IMR-90 (cell line): ENCODE results near the gene NDUFAF7.

Experiments
- CEBPB ChIP-seq: IDR thresholded peaks from 2 replicates; pipeline ENCODE4 v1.6.1; 2012; ENCODE audit warnings: low read depth, low read length, improper control_type of control experiment
- CHD1 ChIP-seq: IDR thresholded peaks from 2 replicates; pipeline ENCODE4 v1.6.1; 2012; ENCODE audit warnings: low read depth, low read length, improper control_type of control experiment
- CTCF ChIP-seq: conservative IDR thresholded peaks from 2 replicates; pipeline ENCODE4 v1.5.1; 2012; ENCODE audit warnings: mild to moderate bottlenecking, low read depth, low read length, improper control_type of control experiment
- FOS ChIP-seq: fragments of 150-350 bp; IDR thresholded peaks from 2 replicates; pipeline ENCODE4 v1.6.1; 2016; ENCODE audit warnings: low read depth, low read length
- MAFK ChIP-seq: IDR thresholded peaks from 2 replicates; pipeline ENCODE4 v1.6.1; 2012; ENCODE audit warnings: low read depth, low read length, improper control_type of control experiment
- MAZ ChIP-seq: IDR thresholded peaks from 2 replicates; pipeline ENCODE4 v1.6.1; 2012; ENCODE audit warnings: low read depth, mild to moderate bottlenecking, low read length, improper control_type of control experiment, moderate library complexity, borderline replicate concordance
- MXI1 ChIP-seq: IDR thresholded peaks from 2 replicates; pipeline ENCODE4 v1.6.1; 2012; ENCODE audit warnings: low read depth, mild to moderate bottlenecking, low read length, moderate library complexity, borderline replicate concordance
- NFE2L2 ChIP-seq: fragments of 150-350 bp; IDR thresholded peaks from 2 replicates; pipeline ENCODE4 v1.6.1; 2016; ENCODE audit warnings: low read depth, mild to moderate bottlenecking, low read length
- POLR2A ChIP-seq: IDR thresholded peaks from 2 replicates; pipeline ENCODE4 v1.6.1; 2012; ENCODE audit warnings: mild to moderate bottlenecking, low read depth, low read length
- RAD21 ChIP-seq: IDR thresholded peaks from 2 replicates; pipeline ENCODE4 v1.6.1; 2012; ENCODE audit warnings: low read length, improper control_type of control experiment
- RCOR1 ChIP-seq: IDR thresholded peaks from 2 replicates; pipeline ENCODE4 v1.6.1; 2012; ENCODE audit warnings: mild to moderate bottlenecking, low read length, improper control_type of control experiment; ENCODE audit not compliant: insufficient replicate concordance
- USF2 ChIP-seq: fragments of 150-350 bp; IDR thresholded peaks from 2 replicates; pipeline ENCODE4 v1.6.1; 2017; ENCODE audit warnings: mild to moderate bottlenecking, antibody characterized with exemption, low read length, low read depth

- no peak for TF ChIP-seq CTCF
- no peak for TF ChIP-seq RAD21
- TF ChIP-seq POLR2A, result no peak
- no peak for TF ChIP-seq FOS
- TF ChIP-seq CEBPB, result no peak
- no peak for TF ChIP-seq USF2
- no peak for TF ChIP-seq MXI1
- no peak for TF ChIP-seq MAZ
- TF ChIP-seq CHD1, result no peak
- no peak for TF ChIP-seq RCOR1
- no peak for TF ChIP-seq NFE2L2
- no peak; the same call in 1 of the 2 replicates for TF ChIP-seq MAFK
These were observed 19.5 kb upstream of the NDUFAF7 start for GRCh38 chr2:37211939-37212338.
